Hypothalamus (tissue), 51 donors: ENCODE data around the gene ARMC10.
"Not testable (repeated sequence)": the region's sequence is repeated elsewhere in the genome, so short reads cannot be mapped to it uniquely, and the experiment has no call there.

Source experiments
- DNase-seq, 51 donors: peaks; one replicate each; lab custom pipeline; 2025; lab: John Stamatoyannopoulos, UW

ARMC10 gene

DNA sequence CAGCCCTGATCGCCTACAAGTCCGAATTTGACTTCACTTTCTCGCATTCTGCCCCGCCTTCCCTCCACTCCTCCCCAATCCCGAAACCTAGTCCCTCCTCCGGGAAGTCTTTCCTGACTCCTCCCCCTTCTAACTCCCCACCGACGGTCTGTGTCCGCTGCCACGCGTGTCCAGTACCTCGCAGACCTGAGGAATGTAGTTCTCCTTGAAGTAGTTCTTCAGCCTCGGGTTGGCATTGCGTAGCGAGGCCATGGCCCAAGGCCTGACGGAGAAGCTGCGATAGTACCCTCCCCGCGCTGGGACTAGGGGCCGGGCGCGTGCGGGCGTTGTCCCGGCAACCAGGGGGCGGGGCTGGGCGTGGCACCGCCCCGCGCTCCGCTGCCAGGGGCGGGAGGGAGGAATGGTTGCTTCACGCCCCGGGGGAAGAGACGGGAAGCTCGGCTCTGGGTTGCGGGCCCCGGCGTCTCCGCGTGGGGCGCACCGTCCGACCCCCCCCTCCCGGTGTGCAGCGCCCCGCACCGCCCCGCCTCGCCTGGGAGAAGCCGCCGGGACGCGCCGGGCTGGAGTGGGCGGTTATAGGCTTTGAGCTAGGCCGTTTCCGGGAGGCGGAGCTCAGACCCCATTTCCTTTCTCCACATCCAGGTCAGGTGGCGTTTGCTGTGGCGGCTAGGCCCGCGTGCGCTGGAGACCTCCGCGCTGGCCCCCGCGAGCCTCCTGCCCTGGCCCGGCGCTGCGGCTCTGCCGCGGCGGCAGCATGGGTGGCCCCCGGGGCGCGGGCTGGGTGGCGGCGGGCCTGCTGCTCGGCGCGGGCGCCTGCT is at the start of gene ARMC10, which contains the start of gene FBXL13:
ARMC10 (plus strand) TSS at position 622 of the 818 bp plus-strand sequence; CDS start at position 755, 133 bp downstream.
FBXL13 (minus strand) TSS at position 278 of the 818 bp plus-strand sequence.
- peak; percentile 46 to 98 (median 93) for DNase-seq

DNA sequence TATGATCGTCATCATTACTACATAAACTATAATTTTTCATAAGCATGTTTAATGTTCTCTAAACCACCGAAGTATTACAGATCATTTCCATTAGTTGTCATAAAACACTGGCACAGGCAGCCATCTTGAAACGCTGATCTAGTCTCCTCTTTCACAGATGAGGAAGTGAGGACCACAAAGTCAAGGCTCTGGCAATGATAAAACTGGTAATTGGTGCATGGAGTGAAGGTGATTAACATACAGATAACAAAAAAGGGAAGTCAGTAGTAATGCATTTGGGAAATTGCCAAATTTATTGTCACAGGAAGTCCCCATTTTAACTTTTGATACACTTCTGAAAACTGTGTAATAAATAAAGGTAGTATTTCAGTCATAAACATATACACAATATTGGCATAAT is 49.6 kb upstream of the ARMC10 start:
- DNase-seq: no peak

DNA sequence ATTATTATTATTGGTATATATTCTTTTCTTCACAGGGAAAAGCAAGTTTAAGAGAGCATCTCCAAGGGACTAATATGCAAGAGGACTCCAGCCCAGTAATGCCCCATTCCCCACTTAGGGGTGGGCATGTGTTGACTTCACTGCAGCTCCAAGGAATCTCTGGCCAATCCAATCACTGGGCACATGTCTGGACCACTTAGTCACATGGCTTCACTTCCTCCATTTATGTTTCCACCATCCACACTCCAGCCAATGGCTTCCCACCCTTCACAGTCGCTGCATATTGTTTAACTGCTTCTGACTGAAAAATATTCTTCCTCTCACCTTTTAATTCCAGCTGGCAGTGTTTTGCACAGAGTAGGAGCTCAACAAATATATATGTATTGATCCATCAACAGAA is 43.9 kb upstream of the ARMC10 start:
- no peak for DNase-seq

DNA sequence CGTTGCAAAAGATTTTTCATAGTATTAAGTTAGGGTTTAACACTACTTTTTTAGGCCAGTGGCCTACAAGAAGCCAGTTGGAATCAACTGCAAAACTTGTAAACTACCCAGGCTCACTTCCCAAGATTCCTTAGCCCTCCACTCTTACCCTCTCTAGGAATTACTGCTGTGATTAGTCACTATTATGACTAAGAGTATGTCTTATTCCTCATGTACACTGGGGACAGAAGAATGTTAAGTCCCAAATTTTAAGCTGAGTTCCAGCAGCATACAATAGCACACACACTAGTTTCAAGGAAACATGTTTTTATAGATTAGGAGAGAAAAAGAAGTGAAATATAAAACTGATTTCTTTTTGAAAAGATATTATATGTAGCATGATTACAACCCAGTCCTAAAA is 43.2 kb upstream of the ARMC10 start:
- DNase-seq: no peak

DNA sequence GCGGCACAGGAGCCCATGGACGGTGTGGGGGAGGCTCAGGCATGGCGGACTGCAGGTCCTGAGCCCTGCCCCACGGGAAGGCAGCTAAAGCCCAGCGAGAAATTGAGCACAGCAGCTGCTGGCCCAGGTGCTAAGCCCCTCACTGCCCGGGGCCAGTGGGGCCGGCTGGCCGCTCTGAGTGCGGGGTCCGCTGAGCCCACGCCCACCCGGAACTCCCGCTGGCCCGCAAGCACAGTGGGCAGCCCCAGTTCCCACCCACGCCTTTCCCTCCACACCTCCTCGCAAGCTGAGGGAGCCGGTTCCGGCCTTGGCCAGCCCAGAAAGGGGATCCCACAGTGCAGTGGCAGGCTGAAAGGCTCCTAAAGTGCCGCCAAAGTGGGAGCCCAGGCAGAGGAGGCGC is 40.6 kb upstream of the ARMC10 start:
- DNase-seq: not testable (repeated sequence)

DNA sequence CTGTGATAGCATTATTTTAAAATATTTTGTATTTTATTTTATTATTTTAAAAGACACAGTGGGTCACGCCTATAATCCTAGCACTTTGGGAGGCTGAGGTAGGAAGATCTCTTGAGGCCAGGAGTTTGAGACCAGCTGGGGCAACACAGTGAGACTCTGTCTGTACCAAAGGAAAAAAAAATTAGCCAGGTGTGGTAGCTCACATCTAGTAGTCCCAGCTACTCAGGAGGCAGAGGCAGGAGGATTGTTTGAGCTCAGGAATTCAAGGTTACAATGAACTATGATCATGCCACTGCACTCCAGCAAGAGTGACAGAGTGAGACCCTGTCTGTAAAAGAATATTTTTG is 37.5 kb upstream of the ARMC10 start:
- DNase-seq: no peak

DNA sequence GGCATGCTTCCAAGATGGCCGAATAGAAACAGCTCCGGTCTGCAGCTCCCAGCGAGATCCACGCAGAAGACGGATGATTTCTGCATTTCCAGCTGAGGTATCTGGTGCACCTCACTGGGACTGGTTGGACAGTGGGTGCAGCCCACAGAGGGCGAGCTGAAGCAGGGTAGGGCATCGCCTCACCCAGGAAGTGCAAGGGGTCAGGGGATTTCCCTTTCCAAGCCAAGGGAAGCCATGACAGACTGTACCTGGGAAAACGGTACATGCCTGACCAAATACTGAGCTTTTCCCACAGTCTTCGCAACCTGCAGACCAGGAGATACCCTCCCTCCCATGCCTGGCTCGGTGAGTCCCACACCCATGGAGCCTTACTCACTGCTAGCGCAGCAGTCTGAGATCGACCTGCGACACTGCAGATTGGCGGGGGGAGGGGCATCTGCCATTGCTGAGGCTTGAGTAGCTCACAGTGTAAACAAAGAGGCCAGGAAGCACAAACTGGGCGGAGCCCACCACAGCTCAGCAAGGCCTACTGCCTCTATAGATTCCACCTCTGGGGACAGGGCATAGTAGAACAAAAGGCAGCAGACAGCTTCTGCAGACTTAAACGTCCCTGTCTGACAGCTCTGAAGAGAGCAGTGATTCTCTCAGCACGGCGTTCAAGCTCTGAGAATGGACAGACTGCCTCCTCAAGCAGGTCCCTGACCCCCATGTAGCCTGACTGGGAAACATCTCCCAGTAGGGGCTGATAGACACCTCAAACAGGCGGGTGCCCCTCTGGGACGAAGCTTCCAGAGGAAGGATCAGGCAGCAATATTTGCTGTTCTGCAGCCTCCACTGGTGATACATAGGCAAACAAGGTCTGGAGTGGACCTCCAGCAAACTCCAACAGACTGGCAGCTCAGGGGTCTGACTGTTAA is 36.9 kb upstream of the ARMC10 start:
- DNase-seq: not testable (repeated sequence)

DNA sequence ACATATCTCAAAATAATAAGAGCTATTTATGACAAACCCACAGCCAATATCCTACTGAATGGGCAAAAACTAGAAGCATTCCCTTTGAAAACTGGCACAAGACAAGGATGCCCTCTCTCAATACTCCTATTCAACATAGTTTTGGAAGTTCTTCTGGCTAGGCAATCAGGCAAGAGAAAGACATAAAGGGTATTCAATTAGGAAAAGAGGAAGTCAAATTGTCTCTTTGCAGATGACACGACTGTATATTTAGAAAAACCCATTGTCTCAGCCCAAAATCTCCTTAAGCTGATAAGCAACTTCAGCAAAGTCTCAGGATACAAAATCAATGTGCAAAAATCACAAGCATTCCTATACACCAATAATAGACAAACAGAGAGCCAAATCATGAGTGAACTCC is 33.1 kb upstream of the ARMC10 start:
- DNase-seq: not testable (repeated sequence)

DNA sequence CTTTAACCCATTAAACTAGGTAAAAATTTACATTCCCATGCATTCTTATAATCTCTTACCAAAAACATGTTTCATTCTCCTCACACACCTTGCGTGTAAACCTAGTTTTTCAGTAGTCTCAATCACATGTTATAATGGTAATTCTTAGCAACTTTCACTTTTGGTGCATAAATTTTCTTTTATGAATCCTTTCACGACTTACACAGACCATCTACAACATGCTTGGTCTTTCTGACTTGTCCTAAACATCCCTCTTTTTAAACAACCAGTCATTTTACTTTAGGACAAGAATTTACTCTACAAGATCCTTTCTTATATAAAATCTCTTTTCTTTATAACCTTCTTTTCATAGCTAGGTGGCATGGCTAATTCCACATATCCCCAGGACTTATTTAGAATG is 26.1 kb upstream of the ARMC10 start:
- DNase-seq: no peak

DNA sequence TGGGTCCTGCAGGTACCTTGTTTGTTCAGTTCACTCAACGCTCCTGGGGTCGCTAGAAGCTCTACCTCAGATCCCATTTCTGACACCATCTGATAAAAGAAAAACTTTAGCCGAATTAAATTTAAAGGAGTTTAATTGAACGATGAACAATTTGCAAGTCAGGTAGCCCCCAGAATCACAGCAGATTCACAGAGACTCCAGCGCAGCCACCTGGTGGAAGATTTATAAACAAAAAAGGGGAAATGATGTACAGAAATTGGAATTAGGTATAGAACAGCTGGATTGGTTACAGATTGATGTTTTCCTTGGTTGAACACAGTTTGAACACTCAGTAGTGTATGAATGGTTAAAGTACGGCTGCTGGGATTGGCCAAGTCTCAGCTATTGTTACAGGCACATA is 23.4 kb upstream of the ARMC10 start:
- DNase-seq: no peak

DNA sequence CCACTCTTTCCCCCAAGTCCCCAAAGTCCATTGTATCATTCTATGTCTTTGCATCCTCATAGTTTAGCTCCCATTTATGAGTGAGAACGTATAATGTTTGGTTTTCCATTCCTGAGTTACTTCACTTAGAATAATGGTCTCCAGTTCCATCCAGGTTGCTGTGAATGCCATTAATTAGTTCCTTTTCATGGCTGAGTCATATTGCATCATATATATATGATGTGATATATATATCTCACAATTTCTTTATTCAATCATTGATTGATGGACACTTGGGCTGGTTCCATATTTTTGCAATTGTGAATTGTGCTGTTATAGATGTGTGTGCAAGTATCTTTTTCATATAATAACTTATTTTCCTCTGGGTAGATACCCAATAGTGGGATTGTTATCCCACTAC is 18.9 kb upstream of the ARMC10 start:
- not testable (repeated sequence) for DNase-seq

DNA sequence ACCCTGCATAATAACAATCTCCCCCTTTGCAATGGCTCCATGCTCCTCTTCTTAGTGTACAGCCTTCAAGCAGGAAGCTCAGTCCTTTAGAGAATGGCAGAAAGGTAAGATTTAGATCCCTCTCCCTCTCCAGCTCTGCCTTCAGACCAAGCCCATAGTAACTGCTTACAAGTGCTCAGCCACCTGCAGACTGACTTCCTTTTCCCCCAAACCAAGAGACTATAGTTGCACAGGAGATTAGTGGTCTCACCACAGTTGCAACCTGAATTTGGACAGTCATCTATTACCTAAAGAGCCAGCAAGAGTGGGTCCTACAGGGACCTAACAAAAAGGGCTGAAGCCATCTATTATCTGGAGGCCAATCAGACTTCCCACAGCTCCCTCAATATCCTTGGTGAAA is 16.8 kb upstream of the ARMC10 start:
- DNase-seq: no peak

DNA sequence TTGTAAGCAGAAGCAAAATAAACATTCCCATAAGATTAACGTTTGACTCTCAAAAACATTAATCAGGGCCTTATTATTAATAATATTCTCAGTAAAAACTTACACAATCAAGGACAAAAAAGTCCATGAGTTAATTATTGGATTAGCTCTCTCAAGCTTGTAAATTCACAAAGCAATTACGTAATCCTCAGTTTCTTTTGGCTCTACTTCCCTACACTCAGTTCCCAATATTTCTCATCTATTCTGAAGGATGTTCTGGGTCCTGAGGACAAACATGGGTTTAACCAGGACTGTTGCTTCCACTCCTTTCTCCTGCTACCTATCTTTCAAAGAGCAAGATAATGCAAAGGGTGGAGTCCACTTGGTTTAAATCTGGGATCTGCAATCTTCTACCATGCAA is 15.5 kb upstream of the ARMC10 start:
- DNase-seq: no peak

DNA sequence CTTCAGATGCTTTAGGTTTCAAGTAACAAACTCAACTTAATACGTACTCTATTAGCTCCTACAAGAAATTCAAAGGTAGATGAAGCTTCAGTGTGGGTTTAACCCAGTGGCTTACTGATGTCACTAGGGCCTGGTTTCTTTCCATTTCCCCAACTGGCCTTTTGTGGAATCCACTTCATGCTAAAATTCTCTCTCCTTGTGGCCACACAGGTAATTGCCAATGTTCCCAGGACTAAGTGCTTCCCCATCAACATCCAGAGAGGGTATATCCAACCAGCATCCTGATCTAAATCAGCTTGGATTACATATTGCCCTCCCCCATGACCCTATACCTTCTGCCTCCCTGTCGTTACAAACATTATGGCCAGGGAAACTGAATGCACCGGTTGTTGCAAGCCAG is 11.0 kb upstream of the ARMC10 start:
- DNase-seq: no peak

DNA sequence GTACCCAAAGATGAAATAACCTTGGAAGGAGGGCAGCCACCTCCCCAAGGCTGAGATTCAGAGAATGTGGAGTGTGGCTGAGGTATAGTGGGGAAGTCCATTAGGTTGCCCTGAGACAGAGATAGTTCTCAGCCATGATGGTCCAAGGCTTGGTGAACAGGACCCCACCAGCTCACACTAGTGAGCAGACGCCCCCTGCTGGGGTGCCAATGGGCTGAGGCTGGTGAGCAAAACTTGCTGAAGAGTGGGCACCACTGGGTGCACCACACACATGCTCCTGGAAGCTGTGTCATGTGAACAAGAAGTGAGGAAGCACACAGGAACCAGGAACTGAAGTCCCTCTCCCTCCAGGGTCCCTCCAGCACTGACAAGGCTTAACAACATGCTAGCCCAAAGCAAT is 9.3 kb upstream of the ARMC10 start:
- DNase-seq: peak in 2 of 51 donors; percentile 1 to 7

DNA sequence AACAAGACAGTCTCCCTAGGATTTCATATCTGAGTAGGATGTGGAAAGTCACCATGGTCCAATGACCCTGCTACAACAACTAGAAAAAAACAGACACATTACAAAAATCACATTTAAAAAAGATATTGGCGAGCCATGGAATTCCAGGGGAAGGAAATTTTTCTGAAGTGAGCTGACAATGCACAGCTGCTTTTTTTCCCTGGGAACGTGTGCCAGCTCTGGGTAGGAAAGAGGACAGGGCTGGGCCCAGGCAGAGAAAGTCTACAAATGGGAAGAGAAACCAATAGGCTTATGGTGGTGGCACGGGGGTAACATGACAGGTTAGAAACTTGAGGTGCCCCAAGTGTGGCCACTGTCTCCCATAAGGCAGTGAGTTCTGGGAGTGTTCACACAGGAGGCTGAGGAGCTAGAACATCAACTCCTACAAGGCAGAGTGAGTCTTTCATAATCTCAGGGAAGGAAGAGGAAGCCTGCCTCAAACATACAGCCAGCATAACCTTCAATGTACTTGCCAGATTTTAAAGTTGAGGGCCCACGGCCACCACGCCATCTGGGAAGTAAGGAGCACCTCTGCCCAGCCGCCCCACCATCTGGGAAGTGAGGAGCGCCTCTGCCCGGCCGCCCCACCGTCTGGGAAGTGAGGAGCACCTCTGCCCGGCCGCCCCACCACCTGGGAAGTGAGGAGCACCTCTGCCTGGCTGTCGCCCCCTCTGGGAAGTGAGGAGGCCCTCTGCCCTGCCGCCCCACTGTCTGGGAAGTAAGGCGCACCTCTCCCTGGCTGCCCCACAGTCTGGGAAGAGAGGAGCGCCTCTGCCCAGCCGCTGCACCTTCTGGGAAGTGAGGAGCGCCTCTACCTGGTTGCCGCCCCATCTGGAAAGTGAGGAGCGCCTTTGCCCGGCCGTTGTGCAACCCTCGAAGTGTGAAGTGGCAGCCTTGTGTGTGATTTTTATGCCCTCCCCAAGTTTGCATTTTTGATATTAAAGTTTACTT is 6.2 kb upstream of the ARMC10 start:
- DNase-seq: no peak

DNA sequence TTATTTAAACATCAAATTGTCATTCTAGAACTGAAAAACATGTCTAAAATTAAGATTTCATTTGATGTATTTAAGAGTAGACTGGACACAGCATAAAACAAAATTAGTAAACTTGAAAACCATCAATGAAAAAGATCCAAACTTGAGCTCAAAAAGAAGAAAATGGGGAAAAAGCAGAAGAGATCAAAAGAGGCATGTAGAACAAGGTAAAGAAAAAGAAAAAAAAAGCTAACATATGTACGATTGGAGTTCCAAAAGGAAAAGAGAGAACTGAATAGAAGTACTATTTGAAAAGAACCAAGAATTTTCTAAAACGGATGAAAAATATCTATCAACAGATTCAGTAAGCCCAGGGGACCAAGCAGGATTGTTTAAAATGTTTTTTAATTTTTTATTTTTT is 3.9 kb upstream of the ARMC10 start:
- DNase-seq: no peak

DNA sequence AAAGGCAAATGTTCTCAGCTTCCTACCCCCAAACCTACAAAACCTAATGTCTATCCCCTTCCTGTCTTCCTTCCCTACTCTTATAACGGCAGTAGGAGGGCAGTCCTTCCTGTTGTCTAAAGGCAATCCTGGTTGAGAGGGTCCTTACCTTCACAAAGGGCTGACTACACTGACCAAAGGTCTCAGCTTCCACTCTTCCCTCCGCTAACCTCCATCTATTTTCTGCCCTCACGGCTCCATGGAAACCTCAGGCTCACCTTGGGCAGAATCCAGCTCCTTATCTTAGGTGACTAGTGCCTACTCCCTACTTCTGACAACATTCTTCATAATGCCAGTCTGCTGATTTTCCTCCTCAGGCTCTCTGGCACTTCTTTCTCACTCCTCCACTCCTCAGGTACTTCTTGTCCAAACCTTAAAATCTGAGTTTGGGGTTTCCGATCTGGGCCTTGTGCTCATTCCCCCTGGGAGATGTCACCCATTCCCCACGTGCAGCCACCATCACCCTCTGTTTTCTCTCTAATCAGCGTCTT is 886 bp upstream of the ARMC10 start:
- DNase-seq: no peak

DNA sequence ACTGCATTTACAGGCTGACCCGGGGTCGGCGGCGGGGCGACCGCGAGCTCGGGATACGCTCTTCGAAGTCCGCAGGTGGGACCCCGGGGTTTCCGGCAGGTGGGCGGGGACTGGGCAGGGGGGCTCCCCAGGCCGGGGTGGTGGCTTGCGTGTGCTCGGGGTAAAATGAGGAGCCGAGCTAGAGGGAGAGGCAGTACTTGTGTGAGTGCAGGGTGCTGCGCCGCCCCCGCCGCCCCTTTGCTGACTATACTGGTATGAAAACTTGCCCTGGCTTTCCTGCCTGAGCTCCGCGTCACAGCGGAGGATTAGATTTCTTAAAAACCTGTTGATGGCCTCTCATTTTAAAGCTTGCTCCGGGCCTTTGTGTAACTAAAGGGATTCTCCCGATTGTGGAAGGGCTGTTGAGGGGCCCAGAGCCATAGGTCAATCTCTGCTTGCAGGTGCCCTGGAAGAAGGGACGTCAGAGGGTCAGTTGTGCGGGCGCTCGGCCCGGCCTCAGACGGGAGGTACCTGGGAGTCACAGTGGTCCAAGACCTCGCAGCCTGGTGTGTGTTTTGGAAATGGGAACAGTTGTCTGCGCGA is 488 bp downstream of the ARMC10 start:
- peak in 35 of 51 donors; percentile 11 to 73 (median 40) for DNase-seq

DNA sequence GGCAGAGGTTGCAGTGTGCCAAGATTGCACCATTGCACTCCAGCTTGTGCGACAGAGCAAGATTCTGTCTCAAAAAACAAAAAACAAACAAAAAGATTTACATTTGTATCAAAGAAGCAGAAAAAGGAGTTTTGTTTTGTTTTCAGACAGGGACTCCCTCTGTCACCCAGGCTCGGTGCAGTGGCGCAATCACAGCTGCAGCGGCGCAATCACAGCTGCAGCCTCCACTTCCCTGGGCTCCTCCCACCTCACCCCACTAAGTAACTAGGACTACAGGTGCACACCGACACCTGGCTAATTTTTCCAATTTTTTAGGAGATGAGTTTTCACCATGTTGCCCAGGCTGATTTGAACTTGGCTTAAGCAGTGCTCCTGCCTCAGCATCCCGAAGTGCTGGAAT is 1.8 kb downstream of the ARMC10 start:
- peak in 9 of 51 donors; percentile 5 to 22 (median 8) for DNase-seq
